ENCODE data around the gene COL15A1. TPM values are rescaled to one million over a fixed set of nuclear protein-coding genes. Genes with fewer than 3 reads are reported as not detected.

COL15A1 gene
- total RNA-seq, 2 experiments from 2014 or later = 0.20 to 0.42 TPM

GRCh38 chr9:99103054-99103895 is 159.6 kb downstream of the COL15A1 start:
- Mint-ChIP-seq H3K4me3 (peak overlapping the region; percentile 89), H3K4me1 (peaks cover 44% of the 10 kb centered on the region), H3K27ac (peak overlapping the region; percentile 18), H3K9me3 (peaks cover 11% of the 10 kb centered on the region), H3K36me3 (peaks cover 31% of the 10 kb centered on the region), H3K27me3 (no peaks in the 10 kb centered on the region)
- DNase-seq = no peak
- POLR2A ChIA-PET = interaction anchor here (0.6 to 5.2 kb wide), 16 partner anchors 10 to 1202 kb away, joined by 3 to 85 read pairs (median 6); no protein-coding TSS in a partner anchor
- ATAC-seq (ENCODE audit: low read depth) = no peak

GRCh38 chr9:99103901-99104458 is 160.3 kb downstream of the COL15A1 start:
- H3K9me3 Mint-ChIP-seq = peaks cover 8% of the 10 kb centered on the region
- ATAC-seq (ENCODE audit: low read depth) (no peak), DNase-seq (no peak)
- POLR2A ChIA-PET = interaction anchor here (0.6 to 5.2 kb wide), 19 partner anchors 10 to 98 kb away, joined by 3 to 85 read pairs (median 5); no protein-coding TSS in a partner anchor
- peaks cover 50% of the 10 kb centered on the region for H3K4me1 Mint-ChIP-seq
- peak overlapping the region; percentile 95 for H3K27ac Mint-ChIP-seq
- H3K36me3 Mint-ChIP-seq = peaks cover 36% of the 10 kb centered on the region
- no peaks in the 10 kb centered on the region for H3K27me3 Mint-ChIP-seq
- H3K4me3 Mint-ChIP-seq = peak overlapping the region; percentile 89

- H3K9me3 Mint-ChIP-seq = peaks cover 4% of the 10 kb centered on the region
- peak; percentile 87 for ATAC-seq (ENCODE audit: low read depth)
- no peaks in the 10 kb centered on the region for H3K27me3 Mint-ChIP-seq
- POLR2A ChIA-PET = interaction anchor here (0.6 to 5.2 kb wide), 24 partner anchors 9 to 102 kb away, joined by 3 to 85 read pairs (median 5); no protein-coding TSS in a partner anchor
- peaks cover 51% of the 10 kb centered on the region for H3K4me1 Mint-ChIP-seq
- peak within 1 kb of the TSS; percentile 89 for H3K4me3 Mint-ChIP-seq
- peak within 1 kb of the TSS; percentile 95 for H3K27ac Mint-ChIP-seq
- DNase-seq = peak; percentile 99
- peaks cover 36% of the 10 kb centered on the region for H3K36me3 Mint-ChIP-seq
Observed at GRCh38 chr9:99104459-99105151, 160.9 kb downstream of the COL15A1 start, which contains the start of gene TGFBR1. Gene TGFBR1 (plus strand): TSS chr9:99105113. CDS start chr9:99105206, 93 bp downstream.

GRCh38 chr9:99105152-99106043 is 161.7 kb downstream of the COL15A1 start:
- peak overlapping the region; percentile 79 for H3K27ac Mint-ChIP-seq
- H3K4me1 Mint-ChIP-seq = peaks cover 52% of the 10 kb centered on the region
- no peaks in the 10 kb centered on the region for H3K27me3 Mint-ChIP-seq
- ATAC-seq (ENCODE audit: low read depth) (peak; percentile 7), DNase-seq (no peak)
- POLR2A ChIA-PET = interaction anchor here (0.7 to 5.2 kb wide), 27 partner anchors 8 to 108 kb away, joined by 3 to 85 read pairs (median 5); no protein-coding TSS in a partner anchor
- H3K4me3 Mint-ChIP-seq = peak overlapping the region; percentile 86
- H3K9me3 Mint-ChIP-seq = peaks cover 3% of the 10 kb centered on the region
- H3K36me3 Mint-ChIP-seq = peaks cover 37% of the 10 kb centered on the region

- ATAC-seq (ENCODE audit: low read depth) = no peak
Observed at GRCh38 chr9:99106044-99106375, 162.3 kb downstream of the COL15A1 start.

GRCh38 chr9:99107421-99107820 is 163.7 kb downstream of the COL15A1 start:
- Mint-ChIP-seq H3K4me1 (peaks cover 62% of the 10 kb centered on the region), H3K27me3 (no peaks in the 10 kb centered on the region), H3K27ac (peak overlapping the region; percentile 59), H3K9me3 (no peaks in the 10 kb centered on the region), H3K36me3 (peaks cover 41% of the 10 kb centered on the region), H3K4me3 (peak overlapping the region; percentile 86)
- POLR2A ChIA-PET = interaction anchor here (0.8 to 5.2 kb wide), 6 partner anchors 9 to 93 kb away, joined by 3 to 52 read pairs (median 6); no protein-coding TSS in a partner anchor
- DNase-seq (no peak), ATAC-seq (ENCODE audit: low read depth) (no peak)

More at GRCh38 chr9:99106044-99106375, 162.3 kb downstream of the COL15A1 start:
- Mint-ChIP-seq H3K9me3 (peaks cover 1% of the 10 kb centered on the region), H3K4me3 (peak overlapping the region; percentile 86), H3K27me3 (no peaks in the 10 kb centered on the region), H3K27ac (peak overlapping the region; percentile 79), H3K4me1 (peaks cover 54% of the 10 kb centered on the region), H3K36me3 (peaks cover 36% of the 10 kb centered on the region)
- POLR2A ChIA-PET = interaction anchor here (0.8 to 5.2 kb wide), 10 partner anchors 13 to 109 kb away, joined by 3 to 85 read pairs (median 8); no protein-coding TSS in a partner anchor
- no peak for DNase-seq

GRCh38 chr9:99108131-99108530 is 164.4 kb downstream of the COL15A1 start:
- Mint-ChIP-seq H3K36me3 (peaks cover 41% of the 10 kb centered on the region), H3K4me1 (peaks cover 66% of the 10 kb centered on the region), H3K9me3 (no peaks in the 10 kb centered on the region), H3K27ac (peak overlapping the region; percentile 18), H3K4me3 (peak overlapping the region; percentile 86), H3K27me3 (no peaks in the 10 kb centered on the region)
- POLR2A ChIA-PET = interaction anchor here (1.2 to 1.3 kb wide), 2 partner anchors 9 to 94 kb away, joined by 3 to 4 read pairs; no protein-coding TSS in a partner anchor
- no peak for ATAC-seq (ENCODE audit: low read depth)
- no peak for DNase-seq

GRCh38 chr9:99109522-99109921 is 165.8 kb downstream of the COL15A1 start:
- no peak for DNase-seq
- peaks cover 44% of the 10 kb centered on the region for H3K36me3 Mint-ChIP-seq
- no peak for ATAC-seq (ENCODE audit: low read depth)
- H3K4me1 Mint-ChIP-seq = peaks cover 65% of the 10 kb centered on the region
- H3K27ac Mint-ChIP-seq = no peak overlapping the region
- POLR2A ChIA-PET = no interaction called here
- no peaks in the 10 kb centered on the region for H3K9me3 Mint-ChIP-seq
- peak overlapping the region; percentile 39 for H3K4me3 Mint-ChIP-seq
- H3K27me3 Mint-ChIP-seq = no peaks in the 10 kb centered on the region

- POLR2A ChIA-PET = interaction anchor here (0.7 to 2.2 kb wide), 9 partner anchors 9 to 112 kb away, joined by 3 to 15 read pairs (median 4); partner anchors contain the start of gene TGFBR1
- peak overlapping the region; percentile 78 for H3K27ac Mint-ChIP-seq
- DNase-seq = no peak
Observed at GRCh38 chr9:99112750-99113413, 169.2 kb downstream of the COL15A1 start.

GRCh38 chr9:99113414-99114048 is 169.8 kb downstream of the COL15A1 start:
- Mint-ChIP-seq H3K27ac (peak overlapping the region; percentile 78), H3K27me3 (no peaks in the 10 kb centered on the region), H3K36me3 (peaks cover 42% of the 10 kb centered on the region), H3K4me3 (peak overlapping the region; percentile 76), H3K9me3 (no peaks in the 10 kb centered on the region), H3K4me1 (peaks cover 71% of the 10 kb centered on the region)
- POLR2A ChIA-PET = interaction anchor here (0.7 to 2.2 kb wide), 9 partner anchors 10 to 113 kb away, joined by 3 to 15 read pairs (median 4); partner anchors contain the start of gene TGFBR1
- no peak for DNase-seq
- no peak for ATAC-seq (ENCODE audit: low read depth)

More at GRCh38 chr9:99112750-99113413, 169.2 kb downstream of the COL15A1 start:
- Mint-ChIP-seq H3K36me3 (peaks cover 44% of the 10 kb centered on the region), H3K4me1 (peaks cover 72% of the 10 kb centered on the region), H3K27me3 (no peaks in the 10 kb centered on the region), H3K4me3 (peak overlapping the region; percentile 76), H3K9me3 (no peaks in the 10 kb centered on the region)
- peak; percentile 90 for ATAC-seq (ENCODE audit: low read depth)

- ATAC-seq (ENCODE audit: low read depth) = no peak
- Mint-ChIP-seq H3K27ac (no peak overlapping the region), H3K9me3 (no peaks in the 10 kb centered on the region), H3K4me3 (peak overlapping the region; percentile 14), H3K27me3 (no peaks in the 10 kb centered on the region), H3K4me1 (peaks cover 70% of the 10 kb centered on the region), H3K36me3 (peaks cover 41% of the 10 kb centered on the region)
- POLR2A ChIA-PET = interaction anchor here (1.2 to 2.2 kb wide), 6 partner anchors 10 to 113 kb away, joined by 3 to 15 read pairs (median 4); partner anchors contain the start of gene TGFBR1
- DNase-seq = no peak
Observed at GRCh38 chr9:99114049-99114440, 170.3 kb downstream of the COL15A1 start.

Data from activated naive CD8-positive, alpha-beta T cell treated with anti-CD3 and anti-CD28 coated beads, Interleukin-2, amount 10 ng/mL, durations not matched to agents 7 days and 5 days (primary cell).